ENCODE results near the gene RAET1E.
"Not testable (repeated sequence)": the region's sequence is repeated elsewhere in the genome, so short reads cannot be mapped to it uniquely, and the experiment has no call there.

RAET1E gene, protein sequence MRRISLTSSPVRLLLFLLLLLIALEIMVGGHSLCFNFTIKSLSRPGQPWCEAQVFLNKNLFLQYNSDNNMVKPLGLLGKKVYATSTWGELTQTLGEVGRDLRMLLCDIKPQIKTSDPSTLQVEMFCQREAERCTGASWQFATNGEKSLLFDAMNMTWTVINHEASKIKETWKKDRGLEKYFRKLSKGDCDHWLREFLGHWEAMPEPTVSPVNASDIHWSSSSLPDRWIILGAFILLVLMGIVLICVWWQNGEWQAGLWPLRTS

GRCh38 chr6:149897855-149898744, at the start of gene RAET1E:
RAET1E (minus strand) TSS chr6:149898113; CDS start chr6:149890901, 7,212 bp downstream.
- DNase-seq = no peak

- DNase-seq = not testable (repeated sequence)
These were observed 49.6 kb upstream of the RAET1E start for GRCh38 chr6:149947533-149947932.

- not testable (repeated sequence) for DNase-seq
These were observed 48.7 kb upstream of the RAET1E start for GRCh38 chr6:149946631-149947030.

GRCh38 chr6:149945276-149945675, 47.4 kb upstream of the RAET1E start:
- DNase-seq = not testable (repeated sequence)

GRCh38 chr6:149943321-149943720, 45.4 kb upstream of the RAET1E start:
- DNase-seq = not testable (repeated sequence)

DNA sequence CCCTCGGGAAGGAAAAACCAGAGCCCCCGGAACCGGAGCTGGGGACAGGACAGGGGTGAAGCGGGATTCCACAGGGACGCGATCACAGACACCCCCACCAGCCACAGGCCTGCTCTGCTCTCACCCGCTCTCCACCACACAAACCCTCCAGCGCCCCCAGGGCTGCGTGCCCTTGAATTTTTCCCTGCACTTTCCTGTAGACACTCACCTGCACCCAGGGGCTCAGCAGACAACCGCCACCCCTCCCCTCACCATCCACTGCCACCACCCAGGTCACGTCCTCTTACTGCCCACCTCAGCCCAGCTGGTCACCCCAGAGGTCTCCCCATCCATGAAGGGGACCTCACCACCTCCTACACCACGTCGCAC, 44.5 kb upstream of the RAET1E start:
- no peak for DNase-seq

DNA sequence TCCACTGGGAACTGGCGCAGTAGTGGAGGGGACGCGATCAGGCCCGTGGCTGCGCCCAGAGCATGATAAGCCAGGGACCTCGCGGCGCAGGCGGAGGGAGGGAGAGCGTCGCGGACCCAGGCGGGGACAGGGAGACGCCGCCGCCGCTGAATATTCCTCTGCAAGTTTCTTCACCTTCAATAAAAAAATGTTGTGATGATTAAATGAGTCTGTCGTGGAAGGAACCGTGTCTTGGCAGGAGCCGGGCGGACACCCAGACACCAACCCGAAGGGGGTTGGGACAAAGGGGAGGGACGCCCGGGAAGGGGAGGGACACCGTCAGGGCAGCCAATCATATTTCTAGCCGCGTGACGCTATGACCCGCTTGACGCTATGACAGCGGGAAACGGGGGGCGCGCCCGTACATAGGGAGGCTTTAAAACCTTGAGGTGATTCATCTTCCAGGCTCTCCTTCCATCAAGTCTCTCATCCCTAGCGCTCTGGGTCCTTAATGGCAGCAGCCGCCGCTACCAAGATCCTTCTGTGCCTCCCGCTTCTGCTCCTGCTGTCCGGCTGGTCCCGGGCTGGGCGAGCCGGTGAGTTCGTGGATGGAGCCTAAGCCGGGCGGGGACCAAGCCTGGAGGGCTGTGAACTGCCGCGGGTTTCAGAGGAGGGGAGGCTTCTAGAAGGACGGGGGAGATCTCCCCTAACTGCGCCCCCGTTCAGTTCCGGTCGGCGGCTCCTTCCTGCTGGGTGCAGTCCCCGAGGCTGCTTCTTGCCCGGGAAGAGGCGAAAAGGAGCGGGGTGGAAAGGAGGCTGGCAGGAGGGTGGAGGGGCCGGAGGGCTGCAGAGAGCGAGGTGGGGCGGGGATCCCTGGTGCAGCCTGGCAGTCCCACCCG, 43.9 kb upstream of the RAET1E start, which contains the start of gene ULBP2:
Gene ULBP2, plus strand, starts transcription at position 432 of the 878 bp plus-strand sequence. Its CDS starts 59 bp downstream, at position 491.
- DNase-seq = peak; percentile 88 to 89

- DNase-seq = no peak
These were observed 42.7 kb upstream of the RAET1E start for GRCh38 chr6:149940672-149940982.

DNA sequence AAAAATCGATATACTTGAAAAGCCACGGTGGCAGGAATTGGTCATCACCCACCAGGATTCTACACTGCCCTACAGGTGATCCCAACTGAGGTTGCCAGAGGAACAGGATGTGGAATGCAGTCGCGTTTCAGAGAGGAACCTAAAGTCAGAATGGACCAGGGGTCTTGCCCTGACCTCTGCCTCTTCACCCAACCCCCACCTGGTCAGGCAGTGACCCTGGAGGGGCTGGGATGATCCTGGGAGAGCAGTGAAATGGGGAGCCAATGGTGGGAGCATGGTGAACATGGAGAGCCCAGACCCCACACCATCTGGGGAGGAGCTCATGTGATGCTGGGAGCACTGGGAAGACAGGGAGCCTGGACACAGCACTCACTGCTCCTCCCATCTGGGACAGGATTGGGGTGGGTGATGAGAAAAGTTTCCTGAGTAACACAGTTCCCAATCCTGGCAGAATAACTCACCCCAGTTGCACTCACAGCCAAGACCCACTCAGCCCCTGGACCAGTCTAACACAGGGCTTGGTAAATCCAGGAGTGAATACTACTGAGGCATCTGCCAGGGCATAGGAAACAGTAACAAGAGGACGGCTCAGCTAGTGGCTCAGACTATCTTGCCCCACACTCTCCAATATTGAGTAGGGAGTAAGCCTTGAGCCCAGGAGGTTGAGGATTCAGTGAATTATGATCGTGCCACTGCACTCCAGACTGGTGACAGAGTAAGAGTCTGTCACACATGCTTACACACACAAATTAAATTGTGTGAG, 42.2 kb upstream of the RAET1E start:
- DNase-seq = no peak

- DNase-seq = no peak
These were observed 41.4 kb upstream of the RAET1E start for GRCh38 chr6:149939356-149939648.

GRCh38 chr6:149938571-149939355, 40.9 kb upstream of the RAET1E start:
- DNase-seq = peak; percentile 29 to 38

DNA sequence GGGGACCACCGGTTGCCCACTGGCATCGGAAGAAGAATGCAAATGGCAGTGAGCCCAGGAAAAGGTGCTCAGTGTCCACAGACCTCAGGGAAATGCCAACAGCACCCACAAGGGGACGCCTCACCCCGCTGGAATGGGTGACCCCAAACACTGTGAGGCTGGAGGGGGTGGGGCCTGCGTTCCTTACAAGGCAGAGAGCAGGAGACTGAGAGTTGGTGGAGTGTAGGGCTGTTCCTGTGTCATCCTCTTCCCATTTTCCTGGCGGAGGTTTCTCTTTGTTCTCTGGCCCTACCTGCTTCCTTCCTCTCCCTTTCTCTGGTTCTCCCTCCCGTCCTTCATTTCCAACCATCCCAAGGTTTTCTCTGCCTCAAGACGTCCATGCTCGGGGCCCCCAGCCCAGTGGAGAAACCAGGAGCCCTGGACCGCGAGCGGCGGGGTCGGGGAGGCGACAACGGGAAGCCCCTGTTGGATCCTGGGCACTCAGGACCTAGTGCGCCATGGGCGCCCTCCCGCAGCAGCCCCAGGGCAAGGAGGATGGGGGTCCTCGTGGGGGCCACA, 40.2 kb upstream of the RAET1E start:
- not testable (repeated sequence) for DNase-seq

- no peak for DNase-seq
These were observed 38.8 kb upstream of the RAET1E start for GRCh38 chr6:149936743-149937142.

- DNase-seq = no peak
These were observed 37.8 kb upstream of the RAET1E start for GRCh38 chr6:149935668-149936067.

- DNase-seq = no peak
These were observed 37.3 kb upstream of the RAET1E start for GRCh38 chr6:149935246-149935645.

DNA sequence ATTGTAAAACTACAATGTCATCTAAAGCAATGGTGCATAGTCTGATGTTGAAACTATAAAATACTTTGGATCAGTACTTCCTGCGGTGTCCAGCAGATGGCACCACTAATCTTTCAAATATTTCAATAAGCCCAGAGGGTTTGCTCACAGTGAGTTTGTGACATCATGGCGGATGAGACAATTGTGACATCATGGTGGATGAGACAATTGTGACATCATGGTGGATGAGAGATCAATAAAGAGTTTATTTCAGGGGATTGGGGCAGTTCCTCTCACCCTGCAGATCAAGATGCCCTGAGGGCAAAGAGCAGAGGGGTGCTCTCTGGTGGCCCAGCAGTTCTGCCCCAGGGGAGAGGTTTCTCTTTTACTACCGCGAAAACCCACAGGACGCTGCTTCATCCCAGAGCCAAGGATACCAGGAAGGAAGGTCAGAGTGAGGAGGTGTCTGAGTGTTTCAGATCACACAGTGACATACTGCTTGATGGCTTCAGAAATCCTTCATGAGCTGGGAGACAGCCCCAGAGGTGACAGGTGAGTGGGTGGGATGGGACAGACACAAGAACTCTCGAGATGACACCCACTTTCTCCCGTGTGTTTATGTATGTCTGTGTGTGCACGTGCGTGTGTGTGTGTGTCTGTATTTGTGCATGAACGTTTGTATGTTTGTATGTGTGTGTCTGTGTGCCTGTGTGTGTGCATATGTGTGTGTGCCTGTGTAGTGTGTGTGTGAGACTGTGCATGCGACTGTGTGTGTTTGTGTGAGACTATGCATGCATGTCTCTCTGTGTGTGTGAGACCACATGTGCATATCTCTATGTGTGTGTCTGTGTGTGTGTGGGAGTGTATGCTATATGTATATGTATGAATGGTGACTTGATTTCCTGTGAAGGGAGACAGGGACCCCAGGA, 36.6 kb upstream of the RAET1E start:
- DNase-seq = peak; percentile 65 to 71

DNA sequence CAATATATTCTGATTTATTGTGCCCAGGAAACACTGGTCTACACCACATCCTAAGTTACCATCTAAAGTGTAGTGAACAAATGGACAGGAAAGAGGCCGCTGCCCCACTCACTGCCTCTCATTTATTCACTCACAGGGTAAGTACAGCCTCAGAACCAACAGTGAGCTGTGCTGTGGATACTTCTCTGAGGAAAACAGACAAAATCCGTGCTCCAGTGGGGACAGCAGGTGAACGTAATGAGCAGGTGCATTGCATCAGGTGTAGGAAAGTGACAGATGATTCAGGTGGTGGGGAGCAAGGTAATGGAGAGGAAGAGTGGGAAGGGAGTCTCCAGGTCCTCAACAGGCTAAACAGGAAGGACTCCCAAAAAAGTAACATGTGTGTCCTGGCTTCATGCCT, 35.5 kb upstream of the RAET1E start:
- DNase-seq = no peak

DNA sequence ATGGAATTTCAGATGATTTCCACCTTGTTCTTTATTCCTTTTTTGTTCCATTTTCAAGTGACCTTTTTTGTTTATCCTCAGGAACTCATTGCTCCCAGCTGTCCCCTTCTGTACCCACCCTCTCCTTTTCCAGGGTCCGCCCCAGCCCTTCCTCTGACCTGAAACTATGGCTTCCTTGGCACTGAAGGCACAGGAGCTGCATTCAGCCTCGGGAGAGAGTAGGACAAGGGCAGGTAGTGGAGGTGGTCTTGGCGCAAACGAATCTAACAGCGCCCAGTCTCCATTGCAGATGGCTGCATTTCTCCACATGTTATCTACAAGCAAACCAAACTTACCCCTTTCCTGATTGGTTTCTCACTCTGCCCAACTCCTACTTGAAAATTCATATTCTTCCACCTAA, 35.1 kb upstream of the RAET1E start:
- DNase-seq = no peak

DNA sequence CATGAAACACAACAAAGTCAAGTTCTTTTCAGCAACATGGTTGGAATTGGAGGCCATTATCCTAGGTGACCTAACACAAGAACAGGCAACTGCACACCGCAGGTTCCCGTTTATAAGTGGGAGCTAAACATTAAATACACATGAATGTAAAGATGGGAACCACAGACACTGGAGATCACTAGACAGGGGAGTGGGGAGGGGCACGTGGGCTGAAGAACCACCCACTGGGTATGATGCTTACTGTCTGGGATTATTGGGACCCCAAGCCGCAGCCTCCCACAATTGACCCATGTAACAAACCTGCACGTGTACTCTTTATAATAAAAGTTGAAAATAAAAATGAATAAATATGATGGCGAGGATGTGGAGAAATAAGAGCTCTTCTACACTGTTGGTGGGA, 33.6 kb upstream of the RAET1E start:
- no peak for DNase-seq

DNA sequence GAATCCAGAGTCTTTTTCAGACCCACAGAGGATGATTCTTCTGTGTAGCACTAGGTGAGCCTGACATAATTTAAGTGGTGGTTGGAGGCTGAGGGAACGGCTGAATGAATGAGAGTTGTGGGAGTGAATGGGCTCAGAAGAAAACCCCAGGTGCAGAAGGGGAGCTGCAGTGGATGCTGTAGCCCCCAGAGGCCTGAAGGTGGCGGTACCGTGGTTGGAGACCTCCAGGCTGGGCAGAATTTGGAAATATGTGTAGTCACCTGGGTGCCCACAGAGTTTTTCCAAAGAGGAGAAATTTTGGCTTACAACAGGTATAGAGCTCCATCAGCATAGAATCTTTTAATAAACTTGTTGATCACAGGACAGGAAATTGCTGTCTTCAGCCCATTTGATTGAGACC, 31.5 kb upstream of the RAET1E start:
- DNase-seq = no peak

Measured in activated CD4-positive, alpha-beta T cell treated with anti-CD3 and anti-CD28 coated beads, Interleukin-2, amount 50 U/mL, for 4 hours (primary cell).